Sigmoid colon (tissue), 7 donors: ENCODE results near the gene ACCS. TPM values are rescaled to one million over a fixed set of nuclear protein-coding genes. Genes with fewer than 3 reads are reported as not detected.

Source experiments
- DNase-seq: peaks from one replicate; pipeline ENCODE4 v3.0.0-alpha.2; 2019
- H3K27ac ChIP-seq, 4 donors: fragments of 200-600 bp; sonication (generic); one replicate each; pipeline ENCODE4 v1.5.1; 2016 to 2019; ENCODE audit warnings: mild to moderate bottlenecking in 1 of 4
- H3K27me3 ChIP-seq, 3 donors: fragments of 200-600 bp; sonication (generic); one replicate each; pipeline ENCODE4 v1.5.1; 2019; ENCODE audit warnings: mild to moderate bottlenecking in 1 of 3
- H3K36me3 ChIP-seq, 4 donors: fragments of 200-600 bp; sonication (generic); one replicate each; pipeline ENCODE4 v1.5.1; 2016 to 2019
- H3K4me1 ChIP-seq, 4 donors: fragments of 200-600 bp; sonication (generic); one replicate each; pipeline ENCODE4 v1.5.1; 2017 to 2019
- H3K4me3 ChIP-seq, 4 donors: fragments of 200-600 bp; sonication (generic); one replicate each; pipeline ENCODE4 v1.5.1; 2017 to 2019; ENCODE audit warnings: mild to moderate bottlenecking in 2 of 4, moderate library complexity in 1 of 4
- H3K9me3 ChIP-seq, 4 donors: fragments of 200-600 bp in 3 of 4; sonication (generic) in 3 of 4; one replicate each; pipeline versions ENCODE4 v1.5.1 to v1.6.1; 2013 to 2019
- CTCF ChIP-seq, 4 experiments: fragments of 450-650 bp in 3 of 4; fragments of 200-600 bp in 1 of 4; IDR thresholded peaks; one replicate each; pipeline ENCODE4 v1.5.1; 2016 to 2019; ENCODE audit warnings: antibody characterized with exemption in 4 of 4, mild to moderate bottlenecking in 3 of 4, moderate library complexity in 2 of 4
- EP300 ChIP-seq, 4 donors: sonication (generic); formaldehyde crosslinking; IDR thresholded peaks; one replicate each; pipeline ENCODE4 v1.6.1; 2017; ENCODE audit warnings: antibody characterized with exemption in 4 of 4
- POLR2A ChIP-seq, 2 donors: fragments of 450-650 bp; IDR thresholded peaks; one replicate each; pipeline ENCODE4 v1.6.1; 2016; ENCODE audit warnings: antibody characterized with exemption in 2 of 2, mild to moderate bottlenecking in 2 of 2, moderate library complexity in 2 of 2
- POLR2AphosphoS5 ChIP-seq, 4 donors: sonication (generic); formaldehyde crosslinking; IDR thresholded peaks; one replicate each; pipeline ENCODE4 v1.6.1; 2017; ENCODE audit warnings: antibody characterized with exemption in 4 of 4
- WGBS, 2 donors: extraction: QIAGEN DNeasy Blood & Tissue Kit; methylation state at CpG; one replicate each; pipeline ENCODE4 v1.1.7; 2013; 5-methylcytosine and 5-hydroxymethylcytosine counted together
- intact Hi-C: fragments of 100-400 bp; cut with DNase I; formaldehyde crosslinking; loops from one replicate; pipeline ENCODE4 v1.15.1; 2023
- polyA plus RNA-seq, 3 donors: library from polyadenylated mRNA; stranded (reverse); fragments of 200-250 nt; gene quantifications; one replicate each; pipeline ENCODE4 v1.2.3, GENCODE V29; 2013
- total RNA-seq, 4 donors: library from RNA; depleted of rRNA; stranded (reverse); fragments of >200 nt; gene quantifications; one replicate each; pipeline ENCODE4 v1.1.0, GENCODE V29; 2016
- donor health status: healthy with polysubstance abuse.
- donor health status: Bipolar disorder and iron deficiency.
- donor health status: healthy.

ACCS gene
- total and polyA plus RNA-seq, 7 donors: 1.8 to 52.6 (median 11.4) TPM

GRCh38 chr11:44049832-44050231 is 16.2 kb upstream of the ACCS start:
- Histone ChIP-seq H3K9me3 (no peaks in the 10 kb centered on the region), H3K27ac (no peak overlapping the region), H3K4me1 (no peaks in the 10 kb centered on the region), H3K36me3 (no peaks in the 10 kb centered on the region), H3K4me3 (no peak overlapping the region), H3K27me3 (no peaks in the 10 kb centered on the region)
- TF ChIP-seq POLR2A (IDR thresholded peaks at IDR 0.05) (no peak), POLR2AphosphoS5 (IDR thresholded peaks at IDR 0.05) (no peak), EP300 (IDR thresholded peaks at IDR 0.05) (no peak), CTCF (IDR thresholded peaks at IDR 0.05) (no peak)
- WGBS, 2 donors: 80 to 82% methylated on average over 3 of the region's 3 CpGs
- no peak for DNase-seq
- intact Hi-C loops: no loop called here

GRCh38 chr11:44051171-44051570 is 14.9 kb upstream of the ACCS start:
- no peak overlapping the region for H3K4me3 ChIP-seq
- H3K36me3 ChIP-seq: no peaks in the 10 kb centered on the region
- no peak for DNase-seq
- H3K9me3 ChIP-seq: no peaks in the 10 kb centered on the region
- intact Hi-C loops: no loop called here
- no peaks in the 10 kb centered on the region for H3K27me3 ChIP-seq
- H3K4me1 ChIP-seq: no peaks in the 10 kb centered on the region
- 94 to 95% methylated on average over 4 of the region's 4 CpGs for WGBS, 2 donors
- TF ChIP-seq EP300 (IDR thresholded peaks at IDR 0.05) (no peak), POLR2A (IDR thresholded peaks at IDR 0.05) (no peak), CTCF (IDR thresholded peaks at IDR 0.05) (no peak), POLR2AphosphoS5 (IDR thresholded peaks at IDR 0.05) (no peak)
- no peak overlapping the region for H3K27ac ChIP-seq

GRCh38 chr11:44057340-44057739 is 8.7 kb upstream of the ACCS start:
- intact Hi-C loops: no loop called here
- Histone ChIP-seq H3K36me3 (no peaks in the 10 kb centered on the region), H3K9me3 (no peaks in the 10 kb centered on the region), H3K4me3 (no peak overlapping the region), H3K27me3 (no peaks in the 10 kb centered on the region), H3K4me1 (no peaks in the 10 kb centered on the region), H3K27ac (no peak overlapping the region)
- no peak for TF ChIP-seq POLR2AphosphoS5 (IDR thresholded peaks at IDR 0.05)
- TF ChIP-seq CTCF (IDR thresholded peaks at IDR 0.05): no peak
- no peak for TF ChIP-seq EP300 (IDR thresholded peaks at IDR 0.05)
- no peak for TF ChIP-seq POLR2A (IDR thresholded peaks at IDR 0.05)
- 80 to 90% methylated on average over 6 of the region's 6 CpGs for WGBS, 2 donors
- DNase-seq: no peak

- no peaks in the 10 kb centered on the region for H3K36me3 ChIP-seq
- H3K27ac ChIP-seq: no peak overlapping the region
- TF ChIP-seq POLR2A (IDR thresholded peaks at IDR 0.05): no peak
- TF ChIP-seq EP300 (IDR thresholded peaks at IDR 0.05): no peak
- no peak for TF ChIP-seq CTCF (IDR thresholded peaks at IDR 0.05)
- no peak for TF ChIP-seq POLR2AphosphoS5 (IDR thresholded peaks at IDR 0.05)
- H3K4me3 ChIP-seq: no peak overlapping the region
- no peak for DNase-seq
- 87 to 95% methylated on average over 6 of the region's 6 CpGs for WGBS, 2 donors
- H3K4me1 ChIP-seq: no peaks in the 10 kb centered on the region
- H3K27me3 ChIP-seq: no peaks in the 10 kb centered on the region
- intact Hi-C loops: no loop called here
- H3K9me3 ChIP-seq: no peaks in the 10 kb centered on the region
These were observed 7.8 kb upstream of the ACCS start for GRCh38 chr11:44058275-44058674.

GRCh38 chr11:44065161-44065661 is 859 bp upstream of the ACCS start:
- H3K27ac ChIP-seq: peak overlapping the region; percentile 91 to 95 (median 92)
- intact Hi-C loops: no loop called here
- H3K9me3 ChIP-seq: no peaks in the 10 kb centered on the region
- TF ChIP-seq EP300 (IDR thresholded peaks at IDR 0.05) (no peak), POLR2AphosphoS5 (IDR thresholded peaks at IDR 0.05) (no peak), CTCF (IDR thresholded peaks at IDR 0.05) (no peak), POLR2A (IDR thresholded peaks at IDR 0.05) (no peak)
- H3K27me3 ChIP-seq: no peaks in the 10 kb centered on the region
- no peak for DNase-seq
- H3K4me1 ChIP-seq: peaks cover 0 to 21% (median 15%) of the 10 kb centered on the region in 4 donors
- 18 to 65% methylated on average over 4 of the region's 4 CpGs for whole genome bisulfite sequencing, 2 donors
- H3K4me3 ChIP-seq: peak overlapping the region in 2 of 4 donors; percentile 67 to 73
- no peaks in the 10 kb centered on the region for H3K36me3 ChIP-seq
